H1 (cell line): Measurements from ENCODE around the gene APBA2.

Experiments used
- ATF2 ChIP-seq: IDR thresholded peaks from 2 replicates; pipeline ENCODE4 v1.6.1; 2012; ENCODE audit warnings: low read length, inconsistent platforms
- BACH1 ChIP-seq: IDR thresholded peaks from 2 replicates; pipeline ENCODE4 v1.6.1; 2012; ENCODE audit warnings: low read length, improper control_type of control experiment
- CEBPB ChIP-seq: IDR thresholded peaks from 2 replicates; pipeline ENCODE4 v1.6.1; 2012; ENCODE audit warnings: low read depth, low read length
- CTCF ChIP-seq, 3 experiments: IDR thresholded peaks; 1 replicate in 2 of 3; 2 replicates in 1 of 3; pipeline versions ENCODE4 v1.5.1 to v1.6.1; 2011; ENCODE audit warnings: low read length in 3 of 3, mild to moderate bottlenecking in 3 of 3, inconsistent platforms in 2 of 3, low read depth in 1 of 3, moderate library complexity in 1 of 3; ENCODE audit not compliant: insufficient read depth in 1 of 3; ENCODE audit errors: control extremely low read depth in 1 of 3
- EP300 ChIP-seq, 2 experiments: IDR thresholded peaks; 1 replicate in 1 of 2; 2 replicates in 1 of 2; pipeline ENCODE4 v1.6.1; 2011 to 2012; ENCODE audit warnings: low read depth in 2 of 2, low read length in 2 of 2, mild to moderate bottlenecking in 2 of 2, borderline replicate concordance in 1 of 2, inconsistent platforms in 1 of 2, moderate library complexity in 1 of 2
- EZH2 ChIP-seq: fragments of 200-600 bp; sonication (generic); IDR thresholded peaks from 2 replicates; pipeline ENCODE4 v1.7.1; 2012; ENCODE audit warnings: low read depth, mild to moderate bottlenecking, moderate library complexity, low read length, inconsistent platforms; ENCODE audit not compliant: severe bottlenecking
- JUND ChIP-seq: IDR thresholded peaks from 2 replicates; pipeline ENCODE4 v1.6.1; 2011; ENCODE audit warnings: mild to moderate bottlenecking, improper control_type of control experiment, low read length
- KDM5A ChIP-seq: fragments of 200-600 bp; IDR thresholded peaks from 2 replicates; pipeline ENCODE4 v1.7.1; 2012; ENCODE audit warnings: mild to moderate bottlenecking, low read length, inconsistent platforms, mixed read lengths
- POLR2A ChIP-seq, 2 experiments: IDR thresholded peaks; 1 replicate in 1 of 2; 2 replicates in 1 of 2; pipeline ENCODE4 v1.6.1; 2011; ENCODE audit warnings: low read depth in 2 of 2, low read length in 2 of 2, mild to moderate bottlenecking in 2 of 2; ENCODE audit errors: control extremely low read depth in 1 of 2
- POLR2AphosphoS5 ChIP-seq: IDR thresholded peaks from 2 replicates; pipeline ENCODE4 v1.6.1; 2011; ENCODE audit warnings: low read depth, low read length
- RBBP5 ChIP-seq: IDR thresholded peaks from 2 replicates; pipeline ENCODE4 v1.7.1; 2012; ENCODE audit warnings: low read depth, mild to moderate bottlenecking, inconsistent platforms, low read length, moderate library complexity, borderline replicate concordance
- SIN3A ChIP-seq, 2 experiments: IDR thresholded peaks in 1 of 2; conservative IDR thresholded peaks in 1 of 2; 2 replicates each; pipeline ENCODE4 v1.6.1; 2011 to 2012; ENCODE audit warnings: low read length in 2 of 2, improper control_type of control experiment in 1 of 2, low read depth in 1 of 2, mild to moderate bottlenecking in 1 of 2
- TF ChIP-seq, protein P1 (sequence below): IDR thresholded peaks from 2 replicates; pipeline ENCODE4 v1.6.1; 2012; ENCODE audit warnings: inconsistent platforms
- TF ChIP-seq, protein P2 (sequence below): IDR thresholded peaks from 2 replicates; pipeline ENCODE4 v1.6.1; 2011; ENCODE audit warnings: low read length, improper control_type of control experiment

DNA sequence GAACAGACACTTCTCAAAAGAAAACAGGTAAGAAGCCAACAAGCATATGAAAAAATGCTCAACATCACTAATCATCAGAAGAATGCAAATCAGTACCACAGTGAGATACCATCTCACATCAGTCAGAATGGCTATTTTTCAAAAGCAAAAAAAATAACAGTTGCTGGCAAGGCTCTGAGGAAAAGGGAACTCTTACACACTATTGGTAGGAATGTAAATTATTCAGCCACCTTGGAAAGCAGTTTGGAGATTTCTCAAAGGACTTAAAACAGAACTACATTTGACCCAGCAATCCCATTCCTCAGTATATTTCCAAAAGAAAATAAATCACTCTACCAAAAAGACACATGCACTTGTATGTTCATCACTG lies 95.6 kb downstream of the APBA2 start:
- TF ChIP-seq CTCF (IDR thresholded peaks at IDR 0.05; ENCODE audit: control extremely low read depth in 1 of 3, insufficient read depth in 1 of 3, low read depth in 1 of 3, low read length in 3 of 3), result no peak
- TF ChIP-seq POLR2AphosphoS5, result no peak
- TF ChIP-seq, protein P1, sequence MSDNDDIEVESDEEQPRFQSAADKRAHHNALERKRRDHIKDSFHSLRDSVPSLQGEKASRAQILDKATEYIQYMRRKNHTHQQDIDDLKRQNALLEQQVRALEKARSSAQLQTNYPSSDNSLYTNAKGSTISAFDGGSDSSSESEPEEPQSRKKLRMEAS, result no peak
- no peak for TF ChIP-seq BACH1
- no peak for TF ChIP-seq POLR2A (IDR thresholded peaks at IDR 0.05; ENCODE audit: control extremely low read depth in 1 of 2, low read depth in 2 of 2, low read length in 2 of 2)
- TF ChIP-seq SIN3A (conservative IDR thresholded peaks at IDR 0.05 in 1 of 2, IDR thresholded peaks at IDR 0.05 in 1 of 2; ENCODE audit: low read depth in 1 of 2, low read length in 2 of 2), result no peak
- no peak for TF ChIP-seq KDM5A
- no peak for TF ChIP-seq JUND
- no peak for TF ChIP-seq CEBPB
- TF ChIP-seq EP300 (IDR thresholded peaks at IDR 0.05; ENCODE audit: borderline replicate concordance in 1 of 2, low read depth in 2 of 2, low read length in 2 of 2), result no peak
- TF ChIP-seq, protein P2, sequence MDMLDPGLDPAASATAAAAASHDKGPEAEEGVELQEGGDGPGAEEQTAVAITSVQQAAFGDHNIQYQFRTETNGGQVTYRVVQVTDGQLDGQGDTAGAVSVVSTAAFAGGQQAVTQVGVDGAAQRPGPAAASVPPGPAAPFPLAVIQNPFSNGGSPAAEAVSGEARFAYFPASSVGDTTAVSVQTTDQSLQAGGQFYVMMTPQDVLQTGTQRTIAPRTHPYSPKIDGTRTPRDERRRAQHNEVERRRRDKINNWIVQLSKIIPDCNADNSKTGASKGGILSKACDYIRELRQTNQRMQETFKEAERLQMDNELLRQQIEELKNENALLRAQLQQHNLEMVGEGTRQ, result no peak
- no peak for TF ChIP-seq EZH2
- no peak for TF ChIP-seq ATF2
- no peak for TF ChIP-seq RBBP5
